PC-9 (cell line): ENCODE measurements around the gene STAB2. TPM values are rescaled to one million over a fixed set of nuclear protein-coding genes. Genes with fewer than 3 reads are reported as not detected.

Experiments
- BruUV-seq: library from RNA; stranded (reverse); fragments of 400-500 nt; replicated peaks from 2 replicates; lab custom pipeline; 2021; lab: Mats Ljungman, UMichigan
- CTCF ChIA-PET: fragments of 300-600 bp; sonication (Branson Sonifier 250); formaldehyde crosslinking; loops from one replicate; lab custom pipeline; 2022; ENCODE audit warnings: antibody characterized with exemption; lab: Charles Lee
- POLR2A ChIA-PET: fragments of 300-600 bp; sonication (Branson Sonifier 250); formaldehyde crosslinking; loops from one replicate; lab custom pipeline; 2022; ENCODE audit warnings: antibody characterized with exemption; ENCODE audit not compliant: unreplicated experiment; lab: Charles Lee
- DNase-seq, 2 experiments: peaks; one replicate each; pipeline versions ENCODE4 v3.0.0 to v3.0.0-alpha.2; 2015 to 2022; ENCODE audit warnings: mixed read lengths in 1 of 2
- H2AFZ ChIP-seq: fragments of 200-600 bp; sonication (generic); 2 replicates; pipeline ENCODE4 v1.8.1; 2017; ENCODE audit warnings: antibody characterized with exemption
- H3F3A ChIP-seq: fragments of 200-600 bp; sonication (generic); 2 replicates; pipeline ENCODE4 v1.8.1; 2017; ENCODE audit warnings: antibody characterized with exemption, mild to moderate bottlenecking, low read depth; ENCODE audit not compliant: insufficient read depth
- H3K27ac ChIP-seq: fragments of 200-600 bp; sonication (generic); 2 replicates; pipeline ENCODE4 v1.6.1; 2016; ENCODE audit warnings: mixed run types
- H3K27me3 ChIP-seq: fragments of 200-600 bp; sonication (generic); 2 replicates; pipeline ENCODE4 v1.6.1; 2016; ENCODE audit warnings: low read depth, mixed run types; ENCODE audit not compliant: insufficient read depth
- H3K36me3 ChIP-seq: fragments of 200-600 bp; sonication (generic); 2 replicates; pipeline ENCODE4 v1.6.1; 2016; ENCODE audit warnings: low read depth, mixed run types
- H3K4me1 ChIP-seq: fragments of 200-600 bp; sonication (generic); replicated peaks from 2 replicates; pipeline ENCODE4 v1.6.1; 2016; ENCODE audit warnings: mixed run types; ENCODE audit not compliant: insufficient read depth
- H3K4me2 ChIP-seq: fragments of 200-600 bp; sonication (generic); 2 replicates; pipeline ENCODE4 v1.6.1; 2017; ENCODE audit warnings: mixed run types
- H3K4me3 ChIP-seq: fragments of 200-600 bp; sonication (generic); 2 replicates; pipeline ENCODE4 v1.6.1; 2016; ENCODE audit warnings: mixed run types
- H3K79me2 ChIP-seq: fragments of 200-600 bp; sonication (generic); 2 replicates; pipeline ENCODE4 v1.6.1; 2017; ENCODE audit warnings: low read depth, mixed run types
- H3K9me2 ChIP-seq: fragments of 200-600 bp; sonication (generic); 2 replicates; pipeline ENCODE4 v1.8.1; 2017; ENCODE audit warnings: mild to moderate bottlenecking; ENCODE audit not compliant: insufficient read depth
- H3K9me3 ChIP-seq: fragments of 200-600 bp; sonication (generic); 2 replicates; pipeline ENCODE4 v1.8.1; 2016; ENCODE audit warnings: low read depth; ENCODE audit not compliant: insufficient read depth
- H4K20me1 ChIP-seq: fragments of 200-600 bp; sonication (generic); 2 replicates; pipeline ENCODE4 v1.8.1; 2017; ENCODE audit not compliant: insufficient read depth
- CTCF ChIP-seq: fragments of 200-600 bp; sonication (generic); conservative IDR thresholded peaks from 2 replicates; pipeline ENCODE4 v1.6.1; 2017; ENCODE audit warnings: mixed run types, antibody characterized with exemption, mild to moderate bottlenecking, moderate library complexity
- EZH2 ChIP-seq: fragments of 200-600 bp; sonication (generic); IDR thresholded peaks from 2 replicates; pipeline ENCODE4 v1.8.0; 2017; ENCODE audit warnings: antibody characterized with exemption, low read depth
- intact Hi-C: fragments of 100-400 bp; cut with micrococcal nuclease; formaldehyde crosslinking; loops from one replicate; pipeline ENCODE4 v1.10.0; 2022; ENCODE audit not compliant: unreplicated experiment
- total RNA-seq: library from RNA; stranded (reverse); gene quantifications from 2 replicates; pipeline ENCODE4 v1.2.3, GENCODE V29; 2021

The STAB2 gene
- total RNA-seq, 1 experiment from 2014 or later, result not detected

GRCh38 chr12:103637021-103637420 is 49.9 kb downstream of the STAB2 start:
- CTCF ChIA-PET, result no interaction called here

GRCh38 chr12:103637429-103637828 is 50.4 kb downstream of the STAB2 start:
- no TSS peak for BruUV-seq
- Histone ChIP-seq H3K4me2 (no peak overlapping the region), H4K20me1 (no peaks in the 10 kb centered on the region), H3K9me2 (no peaks in the 10 kb centered on the region), H3K27me3 (peaks cover 18% of the 10 kb centered on the region), H3K79me2 (no peaks in the 10 kb centered on the region), H3K4me1 (no peaks in the 10 kb centered on the region), H3K4me3 (no peak overlapping the region), H3F3A (no peaks in the 10 kb centered on the region), H3K27ac (no peak overlapping the region), H3K36me3 (no peaks in the 10 kb centered on the region), H3K9me3 (no peaks in the 10 kb centered on the region), H2AFZ (no peak overlapping the region)
- intact Hi-C loops, result no loop called here
- ChIA-PET CTCF (no interaction called here), POLR2A (no interaction called here)
- no peak for DNase-seq
- TF ChIP-seq EZH2 (no peak), CTCF (no peak)

More at GRCh38 chr12:103637021-103637420, 49.9 kb downstream of the STAB2 start:
- BruUV-seq, result no TSS peak
- H3K36me3 ChIP-seq, result no peaks in the 10 kb centered on the region
- H2AFZ ChIP-seq, result no peak overlapping the region
- H3K9me3 ChIP-seq, result no peaks in the 10 kb centered on the region
- TF ChIP-seq CTCF, result no peak
- no peak for TF ChIP-seq EZH2
- H3K79me2 ChIP-seq, result no peaks in the 10 kb centered on the region
- POLR2A ChIA-PET, result no interaction called here
- H3K4me2 ChIP-seq, result no peak overlapping the region
- no peaks in the 10 kb centered on the region for H4K20me1 ChIP-seq
- H3K9me2 ChIP-seq, result no peaks in the 10 kb centered on the region
- peaks cover 18% of the 10 kb centered on the region for H3K27me3 ChIP-seq
- intact Hi-C loops, result no loop called here
- no peak overlapping the region for H3K27ac ChIP-seq
- no peaks in the 10 kb centered on the region for H3K4me1 ChIP-seq
- no peaks in the 10 kb centered on the region for H3F3A ChIP-seq
- DNase-seq, result no peak
- no peak overlapping the region for H3K4me3 ChIP-seq

- H3K79me2 ChIP-seq, result no peaks in the 10 kb centered on the region
- H3K27ac ChIP-seq, result no peak overlapping the region
- H3F3A ChIP-seq, result no peaks in the 10 kb centered on the region
- no peaks in the 10 kb centered on the region for H3K4me1 ChIP-seq
- ChIA-PET CTCF (no interaction called here), POLR2A (no interaction called here)
- H3K4me2 ChIP-seq, result no peak overlapping the region
- H3K27me3 ChIP-seq, result peaks cover 7% of the 10 kb centered on the region; the same call in 1 of the 2 replicates
- no peak overlapping the region for H2AFZ ChIP-seq
- intact Hi-C loops, result no loop called here
- no peak overlapping the region for H3K4me3 ChIP-seq
- H4K20me1 ChIP-seq, result no peaks in the 10 kb centered on the region
- H3K9me3 ChIP-seq, result no peaks in the 10 kb centered on the region
- TF ChIP-seq EZH2, result no peak
- no peak for TF ChIP-seq CTCF
- DNase-seq, result no peak
- BruUV-seq, result no TSS peak
- H3K9me2 ChIP-seq, result no peaks in the 10 kb centered on the region
- no peaks in the 10 kb centered on the region for H3K36me3 ChIP-seq
These were observed 52.9 kb downstream of the STAB2 start for GRCh38 chr12:103639983-103640382.
